ENCODE measurements around the gene JTB.

DNA sequence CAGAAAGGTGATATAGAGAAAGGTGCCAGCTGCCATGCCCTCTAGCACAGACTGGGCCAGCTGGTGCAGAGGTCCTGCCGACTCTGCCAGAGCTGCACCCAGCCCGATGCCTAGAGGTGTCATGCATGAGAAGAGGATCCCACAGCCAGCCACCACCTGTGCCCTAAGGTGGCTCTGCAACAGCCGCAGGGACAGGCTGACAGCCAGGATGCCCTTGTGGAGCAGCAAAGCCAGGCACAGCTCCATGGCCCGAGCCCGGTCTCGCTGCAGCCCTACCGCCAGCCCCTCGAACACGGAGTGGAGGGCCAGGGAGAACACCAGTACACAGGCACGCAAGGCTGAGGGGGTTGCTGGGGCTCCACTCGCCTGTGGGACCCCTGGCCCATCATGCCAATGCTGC lies 17.3 kb downstream of the JTB start:
- TF ChIP-seq, protein P1, sequence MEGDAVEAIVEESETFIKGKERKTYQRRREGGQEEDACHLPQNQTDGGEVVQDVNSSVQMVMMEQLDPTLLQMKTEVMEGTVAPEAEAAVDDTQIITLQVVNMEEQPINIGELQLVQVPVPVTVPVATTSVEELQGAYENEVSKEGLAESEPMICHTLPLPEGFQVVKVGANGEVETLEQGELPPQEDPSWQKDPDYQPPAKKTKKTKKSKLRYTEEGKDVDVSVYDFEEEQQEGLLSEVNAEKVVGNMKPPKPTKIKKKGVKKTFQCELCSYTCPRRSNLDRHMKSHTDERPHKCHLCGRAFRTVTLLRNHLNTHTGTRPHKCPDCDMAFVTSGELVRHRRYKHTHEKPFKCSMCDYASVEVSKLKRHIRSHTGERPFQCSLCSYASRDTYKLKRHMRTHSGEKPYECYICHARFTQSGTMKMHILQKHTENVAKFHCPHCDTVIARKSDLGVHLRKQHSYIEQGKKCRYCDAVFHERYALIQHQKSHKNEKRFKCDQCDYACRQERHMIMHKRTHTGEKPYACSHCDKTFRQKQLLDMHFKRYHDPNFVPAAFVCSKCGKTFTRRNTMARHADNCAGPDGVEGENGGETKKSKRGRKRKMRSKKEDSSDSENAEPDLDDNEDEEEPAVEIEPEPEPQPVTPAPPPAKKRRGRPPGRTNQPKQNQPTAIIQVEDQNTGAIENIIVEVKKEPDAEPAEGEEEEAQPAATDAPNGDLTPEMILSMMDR (IDR thresholded peaks at IDR 0.05; ENCODE audit: low read depth, low read length), result no peak
- no peak for TF ChIP-seq EZH2phosphoT487 (IDR thresholded peaks at IDR 0.05; ENCODE audit: low read depth)
